ENCODE measurements around the gene VPS51.

VPS51 gene

GRCh38 chr11:65072631-65072966 lies 23.4 kb upstream of the VPS51 start:
- ATAC-seq, result no peak

DNA sequence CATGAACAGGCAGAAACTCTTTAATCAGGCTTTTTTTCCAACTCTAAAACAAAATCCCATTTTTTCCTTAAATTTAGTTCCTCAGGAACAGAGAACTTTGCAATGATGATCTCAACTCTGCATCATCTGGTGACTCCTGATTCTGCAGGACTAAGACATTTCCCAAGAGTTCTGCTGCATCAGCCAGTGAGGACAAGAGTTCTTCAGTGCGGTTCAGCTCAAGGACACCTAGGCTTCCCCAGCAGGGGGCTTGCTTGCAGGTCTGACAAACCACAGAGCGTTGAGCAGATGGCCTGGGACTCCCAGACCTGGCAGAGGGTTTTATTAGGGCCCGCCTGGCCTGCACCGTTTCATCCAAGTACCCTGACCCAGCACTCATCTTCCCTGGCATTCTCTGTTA lies 18.6 kb upstream of the VPS51 start:
- ATAC-seq, result no peak

- ATAC-seq, result peak; percentile 90 to 93
Observed at GRCh38 chr11:65078151-65078550, 17.9 kb upstream of the VPS51 start.

DNA sequence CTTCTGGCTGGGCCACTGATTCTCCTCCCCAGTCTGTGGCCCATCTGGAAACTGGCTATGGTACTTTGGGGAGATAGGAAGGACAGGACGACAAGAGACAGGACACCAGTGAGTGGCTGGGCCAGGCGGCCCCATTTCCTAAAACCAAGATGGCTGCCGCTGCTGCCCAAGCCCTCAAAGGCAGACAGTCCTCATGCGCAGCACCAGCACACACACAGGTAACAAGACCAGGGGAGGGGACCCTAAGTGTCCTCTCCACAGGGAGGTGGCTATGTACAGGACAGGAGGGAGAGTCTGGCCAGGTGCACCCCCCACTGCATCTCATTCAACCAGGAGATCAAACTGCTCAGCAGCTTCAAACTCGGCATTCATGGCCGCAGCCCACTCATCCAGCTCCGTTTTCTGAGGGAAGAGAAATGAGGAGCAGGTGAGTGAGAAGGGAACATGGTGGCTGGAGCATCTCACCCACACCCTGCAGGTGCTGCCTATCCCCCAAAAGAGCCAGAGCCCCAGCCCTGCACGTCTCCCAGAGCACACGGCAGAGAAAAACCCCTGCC lies 17.1 kb upstream of the VPS51 start:
- ATAC-seq, result no peak

GRCh38 chr11:65083134-65083833 lies 12.7 kb upstream of the VPS51 start:
- ATAC-seq, result no peak

GRCh38 chr11:65083834-65084597 lies 12.0 kb upstream of the VPS51 start, which contains the start of the genes CDCA5 and ZFPL1:
Gene CDCA5 (minus strand): TSS chr11:65084040. CDS start chr11:65083978, 62 bp downstream.
Gene ZFPL1 (plus strand): TSS chr11:65084222. CDS start chr11:65084699, 477 bp downstream.
- peak; percentile 93 to 94 for ATAC-seq

GRCh38 chr11:65084598-65085375 lies 11.2 kb upstream of the VPS51 start:
- no peak for ATAC-seq

DNA sequence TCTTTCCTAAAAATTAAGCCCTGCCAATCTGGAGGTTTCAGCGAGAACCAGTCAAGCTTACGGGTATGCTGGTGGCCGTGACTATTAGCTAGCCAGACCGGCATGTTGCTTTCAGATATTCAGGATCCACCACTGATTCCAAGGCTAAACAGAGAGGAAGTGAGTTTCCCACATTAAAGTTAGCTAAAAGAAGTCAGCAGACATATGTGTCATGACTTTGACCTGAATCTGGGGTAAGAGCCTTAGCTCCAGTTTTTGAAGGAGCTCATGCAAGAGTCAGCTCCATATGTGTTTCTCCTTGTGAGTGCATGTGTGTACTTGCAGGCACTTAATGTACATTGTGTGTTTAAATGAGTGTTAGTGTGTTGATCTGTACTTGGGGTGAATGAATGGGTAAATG lies 10.6 kb upstream of the VPS51 start:
- ATAC-seq, result no peak

- ATAC-seq, result no peak
Observed at GRCh38 chr11:65086809-65087208, 9.2 kb upstream of the VPS51 start.

DNA sequence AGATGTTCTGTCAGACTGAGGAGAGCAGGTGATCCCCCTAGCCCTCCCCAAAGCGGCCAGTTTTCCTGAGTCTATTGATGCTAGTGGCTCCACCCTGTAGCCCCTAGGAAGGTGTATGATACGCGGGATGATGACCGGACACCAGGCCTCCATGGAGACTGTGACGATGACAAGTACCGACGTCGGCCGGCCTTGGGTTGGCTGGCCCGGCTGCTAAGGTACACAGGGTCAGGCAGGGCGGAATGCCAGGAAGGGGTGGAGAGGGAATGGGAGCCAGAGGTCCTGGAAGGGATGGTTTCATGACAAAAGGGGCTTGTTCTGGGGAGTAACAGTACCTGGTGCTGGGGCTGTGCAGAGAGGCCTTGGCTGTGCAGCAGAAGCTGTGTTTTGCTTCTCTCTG lies 8.8 kb upstream of the VPS51 start:
- ATAC-seq, result no peak

- ATAC-seq, result no peak
Observed at GRCh38 chr11:65087827-65088226, 8.2 kb upstream of the VPS51 start.

GRCh38 chr11:65089621-65090020 lies 6.4 kb upstream of the VPS51 start:
- no peak for ATAC-seq

- ATAC-seq, result no peak
Observed at GRCh38 chr11:65090628-65091027, 5.4 kb upstream of the VPS51 start.

DNA sequence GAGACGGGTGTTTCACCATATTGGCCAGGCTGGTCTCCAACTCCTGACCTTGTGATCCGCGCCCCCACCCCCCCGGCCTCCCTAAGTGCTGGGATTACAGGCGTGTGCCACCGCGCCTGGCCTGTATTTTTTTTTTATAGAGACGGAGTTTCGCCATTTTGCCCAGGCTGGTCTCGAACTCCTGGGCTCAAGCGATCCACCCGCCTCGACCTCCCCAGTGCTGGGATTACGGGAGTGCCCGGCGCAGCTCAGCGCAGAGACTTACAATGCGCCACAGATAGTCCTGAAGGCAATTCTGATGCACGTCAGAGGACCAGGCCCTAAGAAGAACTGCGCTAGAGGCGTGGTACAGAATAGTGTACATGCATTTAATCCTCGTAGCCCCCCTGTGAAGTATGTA lies 587 bp upstream of the VPS51 start:
- ATAC-seq, result no peak

DNA sequence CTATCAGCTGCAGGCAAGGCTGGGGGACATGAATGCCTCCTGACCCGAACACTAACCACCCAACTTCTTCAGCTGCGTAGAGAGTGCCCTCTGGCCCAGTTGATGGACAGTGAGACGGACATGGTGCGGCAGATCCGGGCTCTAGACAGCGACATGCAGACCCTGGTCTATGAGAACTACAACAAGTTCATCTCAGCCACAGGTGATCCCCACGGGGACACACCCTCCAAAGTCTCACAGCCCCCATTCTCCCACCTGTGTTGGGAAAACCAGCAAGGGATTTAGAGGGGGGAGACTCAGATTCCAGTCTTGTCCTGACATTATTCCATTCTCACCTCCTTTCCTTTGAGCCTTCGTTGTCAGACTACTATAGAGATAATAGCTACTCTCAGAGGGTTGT lies 912 bp downstream of the VPS51 start:
- no peak for ATAC-seq

DNA sequence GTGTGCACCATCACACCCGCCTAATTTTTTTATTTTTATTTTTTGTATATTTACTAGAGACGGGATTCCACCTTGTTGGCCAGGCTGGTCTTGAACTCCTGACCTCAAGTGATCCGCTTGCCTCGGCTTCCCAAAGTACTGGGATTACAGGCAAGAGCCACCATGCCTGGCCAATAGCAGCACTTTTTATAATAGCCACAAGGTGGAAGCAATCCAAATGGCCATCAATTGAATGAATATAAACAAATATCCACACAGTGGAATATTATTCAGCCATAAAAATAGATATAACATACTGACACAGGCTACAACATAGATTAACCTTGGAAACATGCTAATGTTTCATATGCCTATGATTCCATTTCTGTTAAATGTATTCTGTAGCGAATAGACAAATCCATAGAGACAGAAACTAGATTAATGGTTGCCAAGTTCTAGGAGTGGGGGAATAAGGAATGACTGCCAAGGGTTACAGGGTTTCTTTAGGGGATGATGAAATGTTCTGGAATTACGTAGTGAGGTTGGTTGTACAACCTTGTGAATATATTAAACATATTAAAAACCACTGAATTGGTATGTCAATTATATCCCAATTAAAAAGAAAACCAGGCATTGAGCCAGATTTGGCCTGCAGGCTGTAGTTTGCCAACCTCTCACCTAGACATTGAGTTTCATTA lies 4.8 kb downstream of the VPS51 start:
- ATAC-seq, result no peak

- no peak for ATAC-seq
Observed at GRCh38 chr11:65102142-65103095, 6.4 kb downstream of the VPS51 start.

GRCh38 chr11:65103476-65103875 lies 7.5 kb downstream of the VPS51 start:
- no peak for ATAC-seq

GRCh38 chr11:65104628-65105027 lies 8.6 kb downstream of the VPS51 start:
- no peak for ATAC-seq

DNA sequence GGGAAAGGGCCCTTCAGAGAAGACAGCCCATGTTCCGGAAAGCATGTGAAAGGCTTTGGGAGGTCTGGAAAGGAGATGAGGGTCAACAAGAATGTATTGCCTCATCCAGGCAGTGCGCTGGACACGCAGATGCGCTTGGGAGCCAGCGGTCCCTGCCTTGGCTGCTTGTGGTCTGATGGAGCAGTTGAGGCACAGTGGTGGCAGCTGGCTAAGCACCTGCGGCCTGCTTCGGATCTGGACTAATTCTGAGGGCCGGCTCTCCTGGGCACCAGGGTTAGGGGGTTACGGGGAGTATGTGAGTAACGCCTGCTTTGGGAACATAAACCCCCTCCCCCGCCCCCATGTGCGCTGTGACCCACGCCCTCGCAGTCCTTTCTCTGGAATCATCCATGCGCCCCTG lies 11.1 kb downstream of the VPS51 start:
- ATAC-seq, result no peak

DNA sequence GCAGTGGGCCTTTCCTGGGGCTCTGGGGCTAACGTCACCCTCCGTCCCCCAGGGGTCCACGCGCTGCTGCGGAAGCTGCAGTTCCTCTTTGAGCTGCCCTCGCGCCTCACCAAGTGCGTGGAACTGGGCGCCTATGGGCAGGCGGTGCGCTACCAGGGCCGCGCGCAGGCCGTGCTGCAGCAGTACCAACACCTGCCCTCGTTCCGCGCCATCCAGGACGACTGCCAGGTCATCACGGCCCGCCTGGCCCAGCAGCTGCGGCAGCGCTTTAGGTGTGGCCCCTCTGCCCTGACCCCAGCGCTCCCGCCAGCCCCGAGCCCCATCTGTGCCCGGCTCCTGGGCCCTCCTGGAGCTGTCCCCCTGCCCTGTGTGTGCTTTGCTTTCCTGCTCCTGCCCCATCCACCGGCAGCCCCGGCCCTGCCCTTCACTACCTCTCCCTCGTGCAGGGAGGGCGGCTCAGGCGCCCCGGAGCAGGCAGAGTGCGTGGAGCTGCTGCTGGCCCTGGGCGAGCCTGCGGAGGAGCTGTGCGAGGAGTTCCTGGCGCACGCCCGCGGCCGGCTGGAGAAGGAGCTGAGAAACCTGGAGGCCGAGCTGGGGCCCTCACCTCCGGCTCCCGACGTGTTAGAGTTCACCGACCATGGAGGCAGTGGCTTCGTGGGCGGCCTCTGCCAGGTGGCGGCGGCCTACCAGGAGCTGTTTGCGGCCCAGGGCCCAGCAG lies 11.9 kb downstream of the VPS51 start:
- no peak for ATAC-seq

All from activated CD4-positive, CD25-positive, alpha-beta regulatory T cell treated with anti-CD3 and anti-CD28 coated beads, Interleukin-2, amount 50 U/mL, for 24 hours (primary cell).